GM12878 (cell line): ENCODE measurements around the gene CEP250. TPM values are rescaled to one million over a fixed set of nuclear protein-coding genes. Genes with fewer than 3 reads are reported as not detected.

ENCODE experiments used
- ATAC-seq: fragments of 200-7000 bp; cut with Tn5 transposase; 3 replicates; pipeline ENCODE4 v1.9.1; 2020; ENCODE audit warnings: mild to moderate bottlenecking, moderate library complexity
- BruUV-seq: library from RNA; stranded (reverse); fragments of 400-500 nt; replicated peaks from 2 replicates; lab custom pipeline; 2021; lab: Mats Ljungman, UMichigan
- CTCF ChIA-PET: fragments of 300-600 bp; sonication (Branson Sonifier 250); formaldehyde crosslinking; extraction: SDS; loops from one replicate; lab custom pipeline; 2021; ENCODE audit warnings: inconsistent platforms; lab: Yijun Ruan, JAX
- POLR2A ChIA-PET: fragments of 350-600 bp; formaldehyde crosslinking; extraction: SDS; loops from one replicate; lab custom pipeline; 2021; ENCODE audit warnings: inconsistent platforms; lab: Charles Lee
- RAD21 ChIA-PET: fragments of 300-600 bp; sonication (Branson Sonifier 250); formaldehyde crosslinking; loops from one replicate; lab custom pipeline; 2023; ENCODE audit warnings: antibody characterized with exemption; ENCODE audit not compliant: unreplicated experiment; lab: Charles Lee
- SMC1A ChIA-PET: fragments of 300-600 bp; sonication (Branson Sonifier 250); formaldehyde crosslinking; loops from one replicate; lab custom pipeline; 2023; ENCODE audit not compliant: unreplicated experiment, uncharacterized antibody; lab: Charles Lee
- DNase-seq: peaks from one replicate; pipeline ENCODE4 v3.0.0-alpha.2; 2011; ENCODE audit warnings: low read depth, low spot score
- FAIRE-seq: peaks from 3 replicates; lab custom pipeline; 2011; peaks lifted over from hg19 to GRCh38; lab: Jason Lieb, UNC
- H2AFZ ChIP-seq: 2 replicates; pipeline ENCODE4 v1.6.0; 2011; ENCODE audit warnings: low read depth, low read length, control low read depth; ENCODE audit not compliant: control insufficient read depth
- H3K27ac ChIP-seq: 2 replicates; pipeline ENCODE4 v1.5.1; 2011; ENCODE audit warnings: control low read depth; ENCODE audit not compliant: control insufficient read depth, insufficient read depth
- H3K27me3 ChIP-seq, 2 experiments: replicated peaks in 1 of 2; 2 replicates each; pipeline versions ENCODE4 v1.6.0 to v1.6.1; 2011; ENCODE audit warnings: low read length in 1 of 2; ENCODE audit not compliant: control insufficient read depth in 2 of 2, insufficient read depth in 2 of 2
- H3K36me3 ChIP-seq, 2 experiments: 2 replicates each; pipeline ENCODE4 v1.5.1; 2011; ENCODE audit warnings: low read length in 1 of 2; ENCODE audit not compliant: control insufficient read depth in 2 of 2, insufficient read depth in 2 of 2
- H3K4me1 ChIP-seq: 2 replicates; pipeline ENCODE4 v1.6.1; 2011; ENCODE audit warnings: mild to moderate bottlenecking, low read length, moderate library complexity, mixed read lengths; ENCODE audit not compliant: control insufficient read depth, insufficient read depth
- H3K4me2 ChIP-seq: 2 replicates; pipeline ENCODE4 v1.6.0; 2011; ENCODE audit warnings: control low read depth; ENCODE audit not compliant: control insufficient read depth, insufficient read depth
- H3K4me3 ChIP-seq: fragments of 200-600 bp; sonication (generic); 2 replicates; pipeline ENCODE4 v1.5.1; 2016
- H3K79me2 ChIP-seq: 2 replicates; pipeline ENCODE4 v1.6.0; 2011; ENCODE audit warnings: low read length; ENCODE audit not compliant: control insufficient read depth, insufficient read depth
- H3K9ac ChIP-seq: 2 replicates; pipeline ENCODE4 v1.8.0; 2011; ENCODE audit warnings: low read length, control low read depth, mixed read lengths; ENCODE audit not compliant: control insufficient read depth, insufficient read depth
- H3K9me3 ChIP-seq: replicated peaks from 3 replicates; pipeline ENCODE4 v1.5.1; 2011; ENCODE audit warnings: mild to moderate bottlenecking, low read length; ENCODE audit not compliant: control insufficient read depth, insufficient read depth
- H4K20me1 ChIP-seq: 2 replicates; pipeline ENCODE4 v1.6.0; 2011; ENCODE audit not compliant: control insufficient read depth, insufficient read depth
- CUX1 ChIP-seq: IDR thresholded peaks from 2 replicates; pipeline ENCODE4 v1.6.1; 2012; ENCODE audit warnings: improper control_type of control experiment, low read depth, low read length; ENCODE audit not compliant: insufficient replicate concordance
- HDAC2 ChIP-seq: fragments of 200-600 bp; sonication (generic); IDR thresholded peaks from 2 replicates; pipeline ENCODE4 v1.6.1; 2017
- HSF1 ChIP-seq: fragments of 150-350 bp; IDR thresholded peaks from 2 replicates; pipeline ENCODE4 v1.6.1; 2014; ENCODE audit warnings: mild to moderate bottlenecking, low read depth, low read length
- IKZF2 ChIP-seq, 2 experiments: fragments of 450-650 bp; IDR thresholded peaks; 2 replicates each; pipeline ENCODE4 v1.6.1; 2017; ENCODE audit warnings: mild to moderate bottlenecking in 2 of 2, moderate library complexity in 2 of 2
- KLF5 ChIP-seq: fragments of 450-650 bp; IDR thresholded peaks from 2 replicates; pipeline ENCODE4 v1.6.1; 2014; ENCODE audit warnings: mild to moderate bottlenecking; ENCODE audit not compliant: partially characterized antibody
- MTA2 ChIP-seq: fragments of 450-650 bp; IDR thresholded peaks from 2 replicates; pipeline ENCODE4 v1.6.1; 2016; ENCODE audit warnings: low read depth, mild to moderate bottlenecking, moderate library complexity
- MYB ChIP-seq: fragments of 150-350 bp; IDR thresholded peaks from 2 replicates; pipeline ENCODE4 v1.6.1; 2014; ENCODE audit warnings: mild to moderate bottlenecking, low read depth, low read length, borderline replicate concordance
- RELB ChIP-seq: fragments of 450-650 bp; IDR thresholded peaks from 2 replicates; pipeline ENCODE4 v1.6.1; 2017; ENCODE audit warnings: low read depth, mild to moderate bottlenecking, moderate library complexity
- SRF ChIP-seq, 2 experiments: IDR thresholded peaks; 2 replicates each; pipeline ENCODE4 v1.6.1; 2011; ENCODE audit warnings: low read depth in 2 of 2, low read length in 2 of 2, mild to moderate bottlenecking in 1 of 2, moderate library complexity in 1 of 2
- SUPT20H ChIP-seq: IDR thresholded peaks from 2 replicates; pipeline ENCODE4 v1.6.1; 2011; ENCODE audit warnings: low read depth, mild to moderate bottlenecking, low read length, moderate library complexity, borderline replicate concordance; ENCODE audit not compliant: control insufficient read depth
- ZBTB11 ChIP-seq: fragments of 450-650 bp; formaldehyde crosslinking; IDR thresholded peaks from 2 replicates; pipeline ENCODE4 v1.5.0; 2022; ENCODE audit warnings: mild to moderate bottlenecking, missing genetic modification characterization
- WGBS: methylation state at CpG from one replicate; pipeline ENCODE4 v1.1.6; 2016; ENCODE audit warnings: low lambda C conversion rate; ENCODE audit not compliant: insufficient replicate concordance, insufficient coverage; ENCODE audit errors: missing lambda C conversion rate; 5-methylcytosine and 5-hydroxymethylcytosine counted together
- in situ Hi-C: fragments of 300-500 bp; cut with MboI; formaldehyde crosslinking; loops from 9 replicates; pipeline ENCODE4 v1.14.3; 2018; ENCODE audit warnings: mixed read lengths
- intact Hi-C: fragments of 100-400 bp; cut with micrococcal nuclease; formaldehyde crosslinking; loops from one replicate; pipeline ENCODE4 v1.14.2; 2022; ENCODE audit not compliant: unreplicated experiment
- polyA plus RNA-seq, 11 experiments: library from polyadenylated mRNA; depleted of rRNA in 4 of 11; unstranded in 6 of 11; stranded (reverse) in 5 of 11; fragments of >200 nt; fragmentation: Nextera tagmentation in 4 of 11; fragmentation: Illumina TruSeq in 1 of 11; extraction: Ambion mirVana in 4 of 11; extraction: Trizol in 1 of 11; gene quantifications; 1 replicate in 1 of 11; 2 replicates in 10 of 11; pipeline versions ENCODE4 v1.2.1 to v1.2.3, GENCODE V29; 2011 to 2016; ENCODE audit warnings: inconsistent platforms in 2 of 11, missing spikeins in 2 of 11, low read depth in 1 of 11
- total RNA-seq, 4 experiments: library from RNA; depleted of rRNA in 3 of 4; stranded (reverse); fragments of >200 nt in 3 of 4; fragmentation: Illumina TruSeq in 1 of 4; extraction: Trizol in 1 of 4; gene quantifications; 2 replicates each; pipeline versions ENCODE4 v1.2.1 to v1.2.3, GENCODE V29; 2013 to 2021

The CEP250 gene
- total and polyA plus RNA-seq, 10 of the 15 experiments (the other 5 are each of a cell fraction or from before 2014, with no cell fraction given): 2.4 to 41.6 (median 25.7) TPM

DNA sequence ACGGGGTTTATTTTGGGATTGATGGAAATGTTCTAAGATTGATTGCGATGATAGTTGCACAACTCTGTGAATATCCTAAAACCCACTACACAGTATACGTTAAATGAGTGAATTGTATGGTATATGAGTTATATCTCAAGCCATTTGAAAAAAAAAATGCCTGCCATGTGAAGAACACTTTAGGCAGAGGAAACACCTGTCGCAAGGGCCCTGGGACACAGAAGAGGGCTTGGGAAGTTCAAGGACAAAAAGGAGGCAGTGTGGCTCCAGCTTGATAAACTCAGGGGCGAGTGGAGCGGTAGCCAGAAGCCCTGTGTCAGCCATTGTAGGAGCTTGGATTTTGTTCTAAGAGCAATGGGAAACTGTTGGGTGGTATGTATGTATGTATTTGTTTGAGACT, 37.0 kb downstream of the CEP250 start:
- H4K20me1 ChIP-seq: no peaks in the 10 kb centered on the region
- peak overlapping the region; percentile 100; the same call in 1 of the 2 replicates for H3K4me3 ChIP-seq
- no peak overlapping the region for H3K9ac ChIP-seq
- no peaks in the 10 kb centered on the region for H3K9me3 ChIP-seq
- ChIA-PET SMC1A (interaction anchor here (1.0 to 2.7 kb wide), 3 partner anchors 9 to 46 kb away, joined by 3 to 14 read pairs (median 5); no protein-coding TSS in a partner anchor), RAD21 (interaction anchor here (2.3 kb wide), 1 partner anchor 29 kb away, joined by 5 read pairs; no protein-coding TSS in a partner anchor), POLR2A (interaction anchor here (0.6 to 1.5 kb wide), 3 partner anchors 9 to 1480 kb away, joined by 3 to 4 read pairs (median 3); no protein-coding TSS in a partner anchor), CTCF (interaction anchor here (0.7 to 2.0 kb wide), 3 partner anchors 30 to 40 kb away, joined by 3 to 9 read pairs (median 3); no protein-coding TSS in a partner anchor)
- peaks cover 5 to 20% of the 10 kb centered on the region in 2 experiments for H3K36me3 ChIP-seq
- BruUV-seq: TSS peak; percentile 59
- H3K27me3 ChIP-seq: no peaks in the 10 kb centered on the region
- in situ Hi-C loops: no loop called here
- no peak for ATAC-seq
- 98% methylated on average over 6 of the region's 6 CpGs for WGBS
- H2AFZ ChIP-seq: no peak overlapping the region
- DNase-seq: no peak
- H3K27ac ChIP-seq: no peak overlapping the region
- H3K4me1 ChIP-seq: peaks cover 8% of the 10 kb centered on the region; the same call in 1 of the 2 replicates
- intact Hi-C loops: no loop called here
- peak overlapping the region; percentile 95 for H3K4me2 ChIP-seq
- peaks cover 35% of the 10 kb centered on the region for H3K79me2 ChIP-seq
- no peak for FAIRE-seq
- TF ChIP-seq RELB (no peak), CUX1 (no peak), SUPT20H (no peak), MTA2 (no peak), KLF5 (no peak), IKZF2 (IDR thresholded peaks at IDR 0.05) (no peak), HSF1 (no peak), HDAC2 (no peak), MYB (no peak), SRF (IDR thresholded peaks at IDR 0.05; ENCODE audit: low read depth in 2 of 2, low read length in 2 of 2) (no peak), ZBTB11 (CRISPR knock-in tag) (no peak)
